ENCODE data around the gene NTF3.

Gene NTF3

GRCh38 chr12:5458229-5459050, 26.5 kb downstream of the NTF3 start:
- TF ChIP-seq, protein P1, sequence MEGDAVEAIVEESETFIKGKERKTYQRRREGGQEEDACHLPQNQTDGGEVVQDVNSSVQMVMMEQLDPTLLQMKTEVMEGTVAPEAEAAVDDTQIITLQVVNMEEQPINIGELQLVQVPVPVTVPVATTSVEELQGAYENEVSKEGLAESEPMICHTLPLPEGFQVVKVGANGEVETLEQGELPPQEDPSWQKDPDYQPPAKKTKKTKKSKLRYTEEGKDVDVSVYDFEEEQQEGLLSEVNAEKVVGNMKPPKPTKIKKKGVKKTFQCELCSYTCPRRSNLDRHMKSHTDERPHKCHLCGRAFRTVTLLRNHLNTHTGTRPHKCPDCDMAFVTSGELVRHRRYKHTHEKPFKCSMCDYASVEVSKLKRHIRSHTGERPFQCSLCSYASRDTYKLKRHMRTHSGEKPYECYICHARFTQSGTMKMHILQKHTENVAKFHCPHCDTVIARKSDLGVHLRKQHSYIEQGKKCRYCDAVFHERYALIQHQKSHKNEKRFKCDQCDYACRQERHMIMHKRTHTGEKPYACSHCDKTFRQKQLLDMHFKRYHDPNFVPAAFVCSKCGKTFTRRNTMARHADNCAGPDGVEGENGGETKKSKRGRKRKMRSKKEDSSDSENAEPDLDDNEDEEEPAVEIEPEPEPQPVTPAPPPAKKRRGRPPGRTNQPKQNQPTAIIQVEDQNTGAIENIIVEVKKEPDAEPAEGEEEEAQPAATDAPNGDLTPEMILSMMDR (IDR thresholded peaks at IDR 0.05; ENCODE audit: borderline replicate concordance, insufficient read depth, low read depth, low read length), result no peak

GRCh38 chr12:5459051-5459782, 27.3 kb downstream of the NTF3 start:
- H3K4me3 ChIP-seq (ENCODE audit: low read depth, low read length), result no peak overlapping the region
- TF ChIP-seq, protein P1 (IDR thresholded peaks at IDR 0.05; ENCODE audit: borderline replicate concordance, insufficient read depth, low read depth, low read length), result no peak

More at GRCh38 chr12:5458229-5459050, 26.5 kb downstream of the NTF3 start:
- no peak overlapping the region for H3K4me3 ChIP-seq (ENCODE audit: low read depth, low read length)

DNA sequence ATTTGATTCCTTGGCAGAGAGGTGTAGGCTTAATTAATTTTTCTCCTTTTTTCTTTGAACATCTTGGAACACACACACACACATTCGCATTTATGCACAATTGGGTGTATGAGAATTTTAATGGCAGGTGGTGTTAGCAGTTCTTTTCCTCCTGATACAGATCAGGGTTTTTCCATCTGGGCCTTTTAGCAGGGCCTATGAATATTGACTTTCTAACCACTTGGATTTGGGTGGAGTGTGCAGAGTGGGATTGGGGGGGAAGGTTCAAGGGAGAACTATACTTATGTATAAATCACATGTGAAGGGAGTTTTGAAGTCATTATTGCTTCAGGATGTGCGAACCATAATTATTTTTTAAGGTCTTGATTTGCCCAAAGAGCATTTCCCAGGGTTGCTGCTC, 28.9 kb downstream of the NTF3 start:
- TF ChIP-seq, protein P1 (IDR thresholded peaks at IDR 0.05; ENCODE audit: borderline replicate concordance, insufficient read depth, low read depth, low read length), result no peak
- H3K4me3 ChIP-seq (ENCODE audit: low read depth, low read length), result no peak overlapping the region

- TF ChIP-seq, protein P1 (IDR thresholded peaks at IDR 0.05; ENCODE audit: borderline replicate concordance, insufficient read depth, low read depth, low read length), result no peak
Observed at GRCh38 chr12:5461966-5462365, 30.1 kb downstream of the NTF3 start.

GRCh38 chr12:5464096-5464495, 32.2 kb downstream of the NTF3 start:
- TF ChIP-seq, protein P1 (IDR thresholded peaks at IDR 0.05; ENCODE audit: borderline replicate concordance, insufficient read depth, low read depth, low read length), result no peak
- no peak overlapping the region for H3K4me3 ChIP-seq (ENCODE audit: low read depth, low read length)

More at GRCh38 chr12:5461966-5462365, 30.1 kb downstream of the NTF3 start:
- no peak overlapping the region for H3K4me3 ChIP-seq (ENCODE audit: low read depth, low read length)

DNA sequence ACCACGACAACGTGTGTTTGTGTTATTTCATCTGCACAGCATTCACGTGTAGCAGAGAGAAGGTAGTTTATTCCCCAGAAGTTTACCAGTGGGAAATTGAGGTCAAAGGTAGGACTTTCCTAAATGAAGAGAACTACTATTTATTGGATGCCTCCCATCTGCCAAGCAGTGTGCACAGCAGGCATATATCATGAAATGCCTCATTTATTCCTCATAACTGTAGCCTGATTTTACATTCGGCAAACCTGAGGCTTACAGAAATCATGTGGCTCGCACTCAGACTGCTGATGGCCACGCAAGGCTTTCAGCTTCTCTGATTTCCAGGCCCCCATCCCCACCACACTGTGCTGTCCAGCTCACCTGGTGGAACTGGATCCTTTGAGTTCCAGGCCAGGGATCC, 33.5 kb downstream of the NTF3 start:
- TF ChIP-seq, protein P1 (IDR thresholded peaks at IDR 0.05; ENCODE audit: borderline replicate concordance, insufficient read depth, low read depth, low read length), result no peak
- H3K4me3 ChIP-seq (ENCODE audit: low read depth, low read length), result no peak overlapping the region

All from GM12875 (cell line).